HEK293T (cell line): ENCODE results near the gene ATP6V0E1.

Experiments used
- ELF4 ChIP-seq: fragments of 450-650 bp; IDR thresholded peaks from 2 replicates; pipeline ENCODE4 v1.6.1; 2017; ENCODE audit warnings: antibody characterized with exemption
- FOXA1 ChIP-seq: fragments of 450-650 bp; IDR thresholded peaks from 2 replicates; pipeline ENCODE4 v1.6.1; 2016; ENCODE audit warnings: mild to moderate bottlenecking
- FOXK2 ChIP-seq: fragments of 450-650 bp; IDR thresholded peaks from 2 replicates; pipeline ENCODE4 v1.6.1; 2016; ENCODE audit warnings: mild to moderate bottlenecking
- HDGF ChIP-seq: fragments of 450-650 bp; IDR thresholded peaks from 2 replicates; pipeline ENCODE4 v1.6.1; 2017; ENCODE audit warnings: antibody characterized with exemption, borderline replicate concordance
- SUZ12 ChIP-seq: fragments of 450-650 bp; IDR thresholded peaks from 2 replicates; pipeline ENCODE4 v1.6.1; 2016; ENCODE audit warnings: mild to moderate bottlenecking

- TF ChIP-seq SUZ12 (no peak), HDGF (no peak), ELF4 (no peak), FOXA1 (no peak), FOXK2 (no peak)
These were observed 37.1 kb downstream of the ATP6V0E1 start for GRCh38 chr5:173020643-173021042.
